NOMO-1 treated with DMSO at 0.1 percent for 48 hours (cell line): ENCODE results near the gene KRT2.
"Not testable (repeated sequence)": the region's sequence is repeated elsewhere in the genome, so short reads cannot be mapped to it uniquely, and the experiment has no call there.

Source experiments
- DNase-seq: peaks from one replicate; lab custom pipeline; 2025; ENCODE audit not compliant: unreplicated experiment; lab: John Stamatoyannopoulos, UW

Gene KRT2

GRCh38 chr12:52685406-52685890 lies 33.4 kb upstream of the KRT2 start:
- no peak for DNase-seq

GRCh38 chr12:52684431-52684830 lies 32.4 kb upstream of the KRT2 start:
- no peak for DNase-seq

GRCh38 chr12:52683575-52684300 lies 31.7 kb upstream of the KRT2 start:
- DNase-seq: no peak

- DNase-seq: no peak
These were observed 31.0 kb upstream of the KRT2 start for GRCh38 chr12:52682938-52683574.

GRCh38 chr12:52682381-52682660 lies 30.3 kb upstream of the KRT2 start:
- no peak for DNase-seq

GRCh38 chr12:52681526-52682380 lies 29.7 kb upstream of the KRT2 start:
- DNase-seq: no peak

- DNase-seq: no peak
These were observed 28.4 kb upstream of the KRT2 start, which contains the start of gene KRT1 for GRCh38 chr12:52680363-52680762. KRT1 (minus strand) TSS chr12:52680407; CDS start chr12:52680348, 59 bp downstream.

- DNase-seq: no peak
These were observed 27.9 kb upstream of the KRT2 start for GRCh38 chr12:52679875-52680274.

- no peak for DNase-seq
These were observed 25.7 kb upstream of the KRT2 start for GRCh38 chr12:52677671-52678070.

GRCh38 chr12:52677126-52677525 lies 25.1 kb upstream of the KRT2 start:
- no peak for DNase-seq

GRCh38 chr12:52676163-52676562 lies 24.2 kb upstream of the KRT2 start:
- DNase-seq: no peak

GRCh38 chr12:52675301-52675701 lies 23.3 kb upstream of the KRT2 start:
- no peak for DNase-seq

- DNase-seq: no peak
These were observed 22.4 kb upstream of the KRT2 start for GRCh38 chr12:52674433-52674775.

- DNase-seq: no peak
These were observed 21.9 kb upstream of the KRT2 start for GRCh38 chr12:52673713-52674432.

- no peak for DNase-seq
These were observed 21.2 kb upstream of the KRT2 start for GRCh38 chr12:52673217-52673616.

- DNase-seq: no peak
These were observed 20.4 kb upstream of the KRT2 start for GRCh38 chr12:52672321-52672933.

GRCh38 chr12:52670961-52671360 lies 18.9 kb upstream of the KRT2 start:
- no peak for DNase-seq

- no peak for DNase-seq
These were observed 18.5 kb upstream of the KRT2 start for GRCh38 chr12:52670506-52670905.

GRCh38 chr12:52669941-52670340 lies 17.9 kb upstream of the KRT2 start:
- DNase-seq: not testable (repeated sequence)

GRCh38 chr12:52669426-52669825 lies 17.4 kb upstream of the KRT2 start:
- no peak for DNase-seq

GRCh38 chr12:52667931-52668330 lies 15.9 kb upstream of the KRT2 start:
- DNase-seq: no peak
